ENCODE measurements around the gene PSMB2. TPM values are rescaled to one million over a fixed set of nuclear protein-coding genes. Genes with fewer than 3 reads are reported as not detected.
A peak's percentile ranks its signal among the peaks of the same experiment; 100 is the strongest.

The PSMB2 gene
- total and polyA plus RNA-seq, 2 of the 8 experiments (the other 6 are each of a cell fraction or from before 2014, with no cell fraction given), result 91.4 to 101 TPM

GRCh38 chr1:35588197-35588910 lies 53.0 kb downstream of the PSMB2 start:
- WGBS, 2 experiments (ENCODE audit: extremely low coverage in 1 of 2, insufficient coverage in 1 of 2, insufficient read length in 1 of 2, insufficient replicate concordance in 2 of 2, low coverage in 1 of 2, low lambda C conversion rate in 2 of 2, missing lambda C conversion rate in 1 of 2), result 74% methylated on average over 20 of the region's 21 CpGs; no CpG with 5 or more reads in 1 of the 2 experiments
- FAIRE-seq, result no peak

More at GRCh38 chr1:35588197-35588910, 53.0 kb downstream of the PSMB2 start:
- ChIA-PET CTCF (ENCODE audit: partially characterized antibody) (interaction anchor here (0.5 to 1.0 kb wide), 4 partner anchors 19 to 128 kb away, joined by 3 to 5 read pairs (median 4); no protein-coding TSS in a partner anchor), POLR2A (ENCODE audit: partially characterized antibody) (interaction anchor here (1.1 to 1.5 kb wide), 2 partner anchors 9 to 11 kb away, joined by 4 read pairs; no protein-coding TSS in a partner anchor)
- TF ChIP-seq BRCA1 (IDR thresholded peaks at IDR 0.05; ENCODE audit: low read depth, low read length) (no peak), MAFK (IDR thresholded peaks at IDR 0.05; ENCODE audit: low read depth, low read length) (no peak), JUN (IDR thresholded peaks at IDR 0.05; ENCODE audit: low read depth, low read length) (no peak), POLR2A (IDR thresholded peaks at IDR 0.05; ENCODE audit: control extremely low read depth in 1 of 2, low read depth in 2 of 2, low read length in 2 of 2) (no peak), SIX5 (IDR thresholded peaks at IDR 0.05; ENCODE audit: low read depth, low read length) (no peak)
- Histone ChIP-seq H4K8ac (ENCODE audit: extremely low read depth, insufficient read depth, low read length) (no peak overlapping the region), H4K91ac (replicated peaks; ENCODE audit: insufficient read length, low read length) (no peak overlapping the region), H3K4me2 (ENCODE audit: insufficient read depth in 1 of 2, low read depth in 2 of 2, low read length in 2 of 2) (no peak overlapping the region), H2AK5ac (ENCODE audit: low read depth, low read length) (peak overlapping the region; percentile 15; the same call in 1 of the 2 replicates), H2BK5ac (ENCODE audit: low read depth, low read length) (no peak overlapping the region), H3K14ac (ENCODE audit: insufficient read length) (no peak overlapping the region), H3K4ac (replicated peaks; ENCODE audit: insufficient read length, low read depth, low read length) (no peak overlapping the region), H2BK12ac (ENCODE audit: low read depth, low read length) (no peak overlapping the region), H3K9me3 (ENCODE audit: insufficient read depth in 2 of 2, low read depth in 1 of 2, low read length in 1 of 2) (no peaks in the 10 kb centered on the region), H3K23me2 (ENCODE audit: low read depth, low read length) (no peaks in the 10 kb centered on the region; the same call in 1 of the 2 replicates), H2BK120ac (replicated peaks; ENCODE audit: low read depth, low read length) (no peak overlapping the region), H3K18ac (ENCODE audit: extremely low read depth, low read length) (no peak overlapping the region), H2BK20ac (ENCODE audit: low read length) (no peak overlapping the region), H3K79me1 (ENCODE audit: low read depth, low read length) (0 out of 2 replicates have a peak, but pooled peaks cover 2% of the 10 kb centered on the region), H4K5ac (ENCODE audit: insufficient read length, low read depth, low read length) (no peak overlapping the region), H3K79me2 (ENCODE audit: control insufficient read depth in 1 of 2, insufficient read depth in 2 of 2, low read length in 2 of 2) (no peaks in the 10 kb centered on the region), H3K56ac (replicated peaks; ENCODE audit: insufficient read length, low read depth, low read length) (no peak overlapping the region), H3K23ac (ENCODE audit: insufficient read length) (no peak overlapping the region), H4K20me1 (replicated peaks in 1 of 2; ENCODE audit: control insufficient read depth in 1 of 2, insufficient read depth in 2 of 2, low read length in 2 of 2) (peaks cover 0 to 16% of the 10 kb centered on the region in 2 experiments), H3K36me3 (ENCODE audit: control insufficient read depth in 2 of 4, insufficient read depth in 4 of 4, low read length in 3 of 4) (no peaks in the 10 kb centered on the region), H3K4me1 (replicated peaks in 1 of 4; ENCODE audit: control insufficient read depth in 3 of 4, insufficient read depth in 4 of 4, low read length in 3 of 4) (peaks cover 0 to 8% (median 3%) of the 10 kb centered on the region in 4 experiments; a peak in 3 of 7 replicates), H3K9ac (replicated peaks in 1 of 4; ENCODE audit: extremely low read depth in 1 of 4, low read depth in 3 of 4, low read length in 3 of 4) (no peak overlapping the region), H3K4me3 (ENCODE audit: extremely low read depth in 1 of 4, insufficient read depth in 2 of 4, low read depth in 3 of 4, low read length in 4 of 4) (no peak overlapping the region), H3K27ac (ENCODE audit: low read depth, low read length) (no peak overlapping the region), H2AFZ (ENCODE audit: low read length) (no peak overlapping the region), H2BK15ac (ENCODE audit: low read length) (no peak overlapping the region), H3K27me3 (replicated peaks in 1 of 4; ENCODE audit: control insufficient read depth in 3 of 4, extremely low read depth in 1 of 4, insufficient read depth in 3 of 4, low read length in 3 of 4) (no peaks in the 10 kb centered on the region)
- no peak for DNase-seq (ENCODE audit: low read depth in 1 of 2, low spot score in 2 of 2)

Data from H1 (cell line).